A673 (cell line): ENCODE data around the gene SBF2. TPM values are rescaled to one million over a fixed set of nuclear protein-coding genes. Genes with fewer than 3 reads are reported as not detected.

Experiments used
- BruUV-seq: library from RNA; stranded (reverse); fragments of 400-500 nt; replicated peaks from 2 replicates; lab custom pipeline; 2021; lab: Mats Ljungman, UMichigan
- CTCF ChIA-PET: fragments of 300-600 bp; sonication (Branson Sonifier 250); formaldehyde crosslinking; loops from one replicate; lab custom pipeline; 2022; ENCODE audit warnings: antibody characterized with exemption; lab: Charles Lee
- POLR2A ChIA-PET: fragments of 300-600 bp; sonication (Branson Sonifier 250); formaldehyde crosslinking; loops from one replicate; lab custom pipeline; 2022; ENCODE audit warnings: antibody characterized with exemption; ENCODE audit not compliant: low non-redundant PET; lab: Charles Lee
- DNase-seq: peaks from one replicate; pipeline ENCODE4 v3.0.0-alpha.2; 2015; ENCODE audit warnings: low spot score
- H3K27ac ChIP-seq: fragments of 200-600 bp; sonication (generic); 2 replicates; pipeline ENCODE4 v1.5.1; 2016; ENCODE audit warnings: mixed run types, low read depth, mild to moderate bottlenecking, mixed read lengths, antibody characterized with exemption, low read length; ENCODE audit not compliant: poor library complexity, severe bottlenecking
- H3K27me3 ChIP-seq: fragments of 200-600 bp; sonication (generic); replicated peaks from 2 replicates; pipeline ENCODE4 v1.6.1; 2017; ENCODE audit warnings: mixed run types, low read depth, mild to moderate bottlenecking, mixed read lengths, antibody characterized with exemption, low read length; ENCODE audit not compliant: insufficient read depth, poor library complexity
- H3K36me3 ChIP-seq: fragments of 200-600 bp; sonication (generic); 2 replicates; pipeline ENCODE4 v1.6.1; 2016; ENCODE audit warnings: mixed run types, mild to moderate bottlenecking, mixed read lengths, antibody characterized with exemption, low read length; ENCODE audit not compliant: insufficient read depth, poor library complexity, severe bottlenecking
- H3K4me1 ChIP-seq: fragments of 200-600 bp; sonication (generic); 2 replicates; pipeline ENCODE4 v1.6.1; 2017; ENCODE audit warnings: mixed run types, mild to moderate bottlenecking, mixed read lengths, antibody characterized with exemption, low read length; ENCODE audit not compliant: insufficient read depth, poor library complexity, severe bottlenecking
- H3K4me3 ChIP-seq: fragments of 200-600 bp; sonication (generic); 2 replicates; pipeline ENCODE4 v1.5.1; 2016; ENCODE audit warnings: low read depth, mixed run types, mild to moderate bottlenecking, mixed read lengths, low read length; ENCODE audit not compliant: poor library complexity, severe bottlenecking
- H3K9me3 ChIP-seq: fragments of 200-600 bp; sonication (generic); 2 replicates; pipeline ENCODE4 v1.6.1; 2016; ENCODE audit warnings: mixed run types, low read depth, mild to moderate bottlenecking, mixed read lengths, antibody characterized with exemption, low read length; ENCODE audit not compliant: poor library complexity, severe bottlenecking
- EZH2 ChIP-seq: fragments of 200-600 bp; sonication (generic); IDR thresholded peaks from 2 replicates; pipeline ENCODE4 v1.6.1; 2017; ENCODE audit warnings: borderline replicate concordance, low read depth, mild to moderate bottlenecking, mixed read lengths, antibody characterized with exemption, low read length; ENCODE audit not compliant: poor library complexity, severe bottlenecking
- intact Hi-C: fragments of 100-400 bp; cut with micrococcal nuclease; formaldehyde crosslinking; loops from one replicate; pipeline ENCODE4 v1.10.0; 2022; ENCODE audit not compliant: unreplicated experiment
- total RNA-seq: library from RNA; stranded (reverse); gene quantifications from 2 replicates; pipeline ENCODE4 v1.2.3, GENCODE V29; 2021
- TF ChIP-seq, protein P1 (sequence below): fragments of 300-800, 200-600 bp; sonication (generic); conservative IDR thresholded peaks from 2 replicates; pipeline ENCODE4 v1.5.1; 2017; ENCODE audit warnings: low read depth, mild to moderate bottlenecking, antibody characterized with exemption, low read length, moderate library complexity, mixed read lengths

The SBF2 gene
- total RNA-seq, 1 experiment from 2014 or later: 31.8 TPM

DNA sequence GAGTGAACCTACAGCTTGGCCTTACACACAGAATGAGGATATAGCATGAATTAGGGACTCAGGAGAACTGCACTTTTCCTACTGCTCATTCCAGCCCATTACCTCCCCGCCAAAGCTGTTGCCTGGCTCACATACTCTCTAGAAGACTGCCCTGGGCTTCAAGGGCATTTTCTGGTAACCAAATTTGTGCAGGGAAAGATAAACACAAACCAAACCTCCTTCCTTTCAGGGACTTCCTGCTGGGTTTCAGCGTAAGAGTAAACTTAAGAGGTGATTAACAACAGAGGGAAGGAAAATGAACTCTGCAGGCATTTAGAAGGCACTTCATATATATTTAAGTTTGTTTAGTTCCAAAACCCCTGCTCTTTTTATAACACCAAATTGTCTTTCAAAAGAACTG lies 435.2 kb downstream of the SBF2 start:
- BruUV-seq: no TSS peak
- intact Hi-C loops: no loop called here
- Histone ChIP-seq H3K36me3 (no peaks in the 10 kb centered on the region), H3K9me3 (no peaks in the 10 kb centered on the region), H3K4me3 (no peak overlapping the region), H3K4me1 (peaks cover 43% of the 10 kb centered on the region), H3K27ac (peak overlapping the region; percentile 33), H3K27me3 (no peaks in the 10 kb centered on the region)
- CTCF ChIA-PET: no interaction called here
- TF ChIP-seq EZH2: no peak
- TF ChIP-seq, protein P1, sequence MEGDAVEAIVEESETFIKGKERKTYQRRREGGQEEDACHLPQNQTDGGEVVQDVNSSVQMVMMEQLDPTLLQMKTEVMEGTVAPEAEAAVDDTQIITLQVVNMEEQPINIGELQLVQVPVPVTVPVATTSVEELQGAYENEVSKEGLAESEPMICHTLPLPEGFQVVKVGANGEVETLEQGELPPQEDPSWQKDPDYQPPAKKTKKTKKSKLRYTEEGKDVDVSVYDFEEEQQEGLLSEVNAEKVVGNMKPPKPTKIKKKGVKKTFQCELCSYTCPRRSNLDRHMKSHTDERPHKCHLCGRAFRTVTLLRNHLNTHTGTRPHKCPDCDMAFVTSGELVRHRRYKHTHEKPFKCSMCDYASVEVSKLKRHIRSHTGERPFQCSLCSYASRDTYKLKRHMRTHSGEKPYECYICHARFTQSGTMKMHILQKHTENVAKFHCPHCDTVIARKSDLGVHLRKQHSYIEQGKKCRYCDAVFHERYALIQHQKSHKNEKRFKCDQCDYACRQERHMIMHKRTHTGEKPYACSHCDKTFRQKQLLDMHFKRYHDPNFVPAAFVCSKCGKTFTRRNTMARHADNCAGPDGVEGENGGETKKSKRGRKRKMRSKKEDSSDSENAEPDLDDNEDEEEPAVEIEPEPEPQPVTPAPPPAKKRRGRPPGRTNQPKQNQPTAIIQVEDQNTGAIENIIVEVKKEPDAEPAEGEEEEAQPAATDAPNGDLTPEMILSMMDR: no peak
- peak; percentile 54 for DNase-seq
- POLR2A ChIA-PET: no interaction called here

DNA sequence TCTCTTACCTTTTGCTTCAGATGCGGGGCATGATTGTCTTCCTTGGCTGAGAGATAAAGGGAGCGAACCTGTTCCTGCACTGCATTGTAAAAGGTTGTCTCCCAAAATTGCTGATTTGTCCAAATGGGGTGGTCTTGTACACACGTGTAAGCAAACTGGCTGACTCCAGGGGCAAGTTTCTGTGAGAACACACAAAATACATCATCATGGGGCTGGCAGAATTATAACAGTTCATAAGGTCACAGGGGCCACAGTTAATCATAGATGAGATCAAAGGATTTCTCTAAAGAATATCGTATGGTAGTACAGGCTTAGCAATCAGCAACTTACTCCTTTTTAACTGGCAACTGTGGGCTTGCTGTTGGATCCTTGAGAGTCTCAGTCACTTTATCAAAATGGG lies 435.8 kb downstream of the SBF2 start:
- intact Hi-C loops: no loop called here
- TF ChIP-seq, protein P1: no peak
- no peak for TF ChIP-seq EZH2
- H3K27me3 ChIP-seq: no peaks in the 10 kb centered on the region
- ChIA-PET POLR2A (no interaction called here), CTCF (no interaction called here)
- BruUV-seq: no TSS peak
- H3K9me3 ChIP-seq: no peaks in the 10 kb centered on the region
- H3K36me3 ChIP-seq: no peaks in the 10 kb centered on the region
- no peak for DNase-seq
- H3K4me3 ChIP-seq: no peak overlapping the region
- H3K27ac ChIP-seq: peak overlapping the region; percentile 33
- peaks cover 37% of the 10 kb centered on the region for H3K4me1 ChIP-seq

DNA sequence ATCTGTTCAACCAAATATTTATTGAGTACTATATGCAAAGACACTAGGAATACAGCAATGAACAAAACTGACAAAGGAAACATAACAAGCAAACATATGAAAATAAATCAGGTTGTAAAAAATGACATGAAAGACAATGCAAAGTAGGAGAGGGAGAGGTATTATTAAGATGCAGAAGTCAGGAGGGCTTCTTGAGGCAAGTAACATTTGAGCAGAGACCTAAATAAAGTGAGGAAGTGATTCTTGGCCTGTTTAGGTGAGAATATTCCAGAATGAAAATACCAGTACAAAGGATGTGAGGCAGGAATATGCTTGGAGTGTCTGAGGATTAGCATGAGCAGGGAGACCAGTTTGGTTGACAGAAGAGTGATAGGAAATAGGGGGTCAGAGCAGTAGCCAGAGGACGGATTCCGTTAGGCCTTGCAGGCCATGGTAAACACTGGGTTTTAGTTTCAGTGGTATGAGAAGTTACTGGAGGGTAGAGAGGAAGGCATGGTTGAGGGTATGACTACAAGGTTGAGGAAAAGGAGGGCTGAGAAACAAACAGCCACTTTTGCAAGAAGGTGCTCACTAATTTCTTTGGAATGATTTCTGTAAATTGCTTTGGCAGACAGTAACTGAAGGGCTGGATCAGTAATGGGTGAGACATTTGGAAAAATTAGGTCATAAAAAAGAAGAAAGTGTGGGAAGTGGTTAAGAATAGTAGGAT lies 438.3 kb downstream of the SBF2 start:
- intact Hi-C loops: no loop called here
- Histone ChIP-seq H3K9me3 (no peaks in the 10 kb centered on the region), H3K27ac (no peak overlapping the region), H3K4me3 (no peak overlapping the region), H3K27me3 (no peaks in the 10 kb centered on the region), H3K36me3 (no peaks in the 10 kb centered on the region), H3K4me1 (peaks cover 24% of the 10 kb centered on the region)
- ChIA-PET CTCF (no interaction called here), POLR2A (no interaction called here)
- no peak for TF ChIP-seq EZH2
- TF ChIP-seq, protein P1: no peak
- BruUV-seq: no TSS peak
- DNase-seq: no peak
